Mesangial cell (primary cell): ENCODE results near the gene CLEC2D. TPM values are rescaled to one million over a fixed set of nuclear protein-coding genes. Genes with fewer than 3 reads are reported as not detected.

Experiments used
- total RNA-seq: library from RNA; depleted of rRNA; stranded (reverse); fragments of >200 nt; gene quantifications from 2 replicates; pipeline ENCODE4 v1.2.3, GENCODE V29; 2015

Gene CLEC2D, protein sequence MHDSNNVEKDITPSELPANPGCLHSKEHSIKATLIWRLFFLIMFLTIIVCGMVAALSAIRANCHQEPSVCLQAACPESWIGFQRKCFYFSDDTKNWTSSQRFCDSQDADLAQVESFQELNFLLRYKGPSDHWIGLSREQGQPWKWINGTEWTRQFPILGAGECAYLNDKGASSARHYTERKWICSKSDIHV
- 0.81 and 2.5 TPM in 2 replicates for total RNA-seq

DNA sequence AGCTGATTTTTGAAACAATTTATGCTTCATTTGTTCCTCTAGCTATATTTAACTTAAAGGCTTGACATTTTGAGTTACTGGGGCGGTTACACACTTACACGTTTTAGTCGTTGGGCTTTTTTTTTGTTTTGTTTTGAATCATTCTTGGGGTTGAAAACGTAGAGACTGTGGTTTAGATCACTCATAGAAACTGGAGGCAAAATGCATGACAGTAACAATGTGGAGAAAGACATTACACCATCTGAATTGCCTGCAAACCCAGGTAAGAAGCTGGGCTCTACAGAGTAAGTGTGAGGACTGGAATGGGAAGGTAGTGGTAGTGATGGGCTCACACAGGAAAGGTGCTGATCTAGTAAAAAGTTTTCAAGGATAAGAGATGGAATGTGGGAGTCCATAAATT is at the start of gene CLEC2D:
CLEC2D (plus strand) TSS at position 180 of the 400 bp plus-strand sequence; CDS start at position 202, 22 bp downstream.

DNA sequence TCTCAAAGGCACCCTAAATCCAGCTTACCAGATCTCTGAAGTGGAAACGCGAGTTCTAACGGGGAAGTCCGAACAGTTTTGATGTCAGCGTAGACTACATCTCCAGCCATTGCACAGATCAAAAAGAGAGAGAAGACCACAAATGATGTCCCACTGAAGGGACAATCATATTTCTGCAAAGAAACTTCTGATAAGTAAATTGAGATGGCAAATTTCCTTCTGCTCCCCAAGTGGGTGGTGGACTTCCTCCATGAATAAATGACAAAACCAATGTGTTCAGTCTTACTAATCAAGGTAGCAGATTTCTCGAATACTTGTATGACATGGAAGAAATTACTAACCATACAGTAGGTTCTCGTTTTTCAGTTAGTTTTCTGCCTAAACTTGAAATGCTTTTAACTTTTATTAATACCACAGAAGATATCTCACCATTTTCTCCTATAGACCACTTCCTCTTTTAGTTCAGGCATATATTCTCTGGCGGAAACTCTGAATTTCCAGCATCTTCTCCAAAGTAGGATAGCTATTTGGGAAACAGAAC is 63.5 kb downstream of the CLEC2D start, which contains the start of gene CLECL1:
CLECL1 (minus strand) TSS at position 177 of the 541 bp plus-strand sequence.

Other genes with a start within 250 kb of the CLEC2D start
- not detected in 2 replicates for gene KLRB1, start 61.8 kb upstream of the CLEC2D start, total RNA-seq
- not detected in 2 replicates for gene CLECL1, start 63.4 kb downstream of the CLEC2D start, total RNA-seq
- gene CD69, start 91.2 kb downstream of the CLEC2D start, total RNA-seq = 0.16 TPM in 1 of 2 replicates, not detected in the other
- 0.25 TPM in 1 of 2 replicates, not detected in the other for gene KLRF1, start 157.8 kb downstream of the CLEC2D start, total RNA-seq
- gene CLEC2B, start 199.6 kb downstream of the CLEC2D start, total RNA-seq = not detected in 2 replicates
- gene KLRF2, start 211.8 kb downstream of the CLEC2D start, total RNA-seq = not detected in 2 replicates